Panc1 (cell line): ENCODE data around the gene NDUFAF4. TPM values are rescaled to one million over a fixed set of nuclear protein-coding genes. Genes with fewer than 3 reads are reported as not detected.

Experiments used
- ATAC-seq: fragments of 200-7000 bp; cut with Tn5 transposase; 2 replicates; pipeline ENCODE4 v1.9.1; 2020; ENCODE audit warnings: mild to moderate bottlenecking, moderate library complexity
- BruUV-seq: library from RNA; stranded (reverse); fragments of 400-500 nt; replicated peaks from 2 replicates; lab custom pipeline; 2021; lab: Mats Ljungman, UMichigan
- CTCF ChIA-PET: fragments of 300-600 bp; sonication (Branson Sonifier 250); formaldehyde crosslinking; loops from one replicate; lab custom pipeline; 2022; ENCODE audit warnings: antibody characterized with exemption; lab: Charles Lee
- POLR2A ChIA-PET: fragments of 300-600 bp; sonication (Branson Sonifier 250); formaldehyde crosslinking; loops from one replicate; lab custom pipeline; 2022; ENCODE audit warnings: antibody characterized with exemption; lab: Charles Lee
- DNase-seq: peaks from one replicate; pipeline ENCODE4 v3.0.0-alpha.2; 2010; ENCODE audit warnings: low read depth, low spot score
- H3K27ac ChIP-seq: 2 replicates; pipeline ENCODE4 v1.5.1; 2011; ENCODE audit warnings: mild to moderate bottlenecking, low read length, inconsistent platforms
- H3K27me3 ChIP-seq: fragments of 200-500 bp; sonication (Bioruptor generic); 2 replicates; pipeline ENCODE4 v1.6.0; 2014; ENCODE audit warnings: low read length, inconsistent platforms; ENCODE audit not compliant: control insufficient read depth, insufficient read depth
- H3K36me3 ChIP-seq: fragments of 200-500 bp; sonication (Bioruptor generic); 2 replicates; pipeline ENCODE4 v1.5.1; 2014; ENCODE audit warnings: inconsistent platforms, mild to moderate bottlenecking, low read length, moderate library complexity; ENCODE audit not compliant: control insufficient read depth, insufficient read depth
- H3K4me1 ChIP-seq: 2 replicates; pipeline ENCODE4 v1.5.1; 2011; ENCODE audit warnings: inconsistent platforms, mild to moderate bottlenecking, low read length, moderate library complexity; ENCODE audit not compliant: control insufficient read depth, insufficient read depth
- H3K4me3 ChIP-seq, 2 experiments: 2 replicates each; pipeline ENCODE4 v1.5.1; 2011 to 2012; ENCODE audit warnings: low read depth in 2 of 2, low read length in 2 of 2, mild to moderate bottlenecking in 2 of 2, inconsistent platforms in 1 of 2, moderate library complexity in 1 of 2
- H3K9me3 ChIP-seq: fragments of 200-500 bp; sonication (Bioruptor generic); 2 replicates; pipeline ENCODE4 v1.5.1; 2014; ENCODE audit warnings: low read depth, mild to moderate bottlenecking, inconsistent platforms, low read length, moderate library complexity; ENCODE audit not compliant: control insufficient read depth, insufficient read depth
- CTCF ChIP-seq: fragments of 450-650 bp; IDR thresholded peaks from 2 replicates; pipeline ENCODE4 v1.5.1; 2017; ENCODE audit warnings: mild to moderate bottlenecking
- POLR2AphosphoS5 ChIP-seq: IDR thresholded peaks from 2 replicates; pipeline ENCODE4 v1.6.1; 2012; ENCODE audit warnings: mild to moderate bottlenecking, low read depth, low read length, moderate library complexity
- REST ChIP-seq, 2 experiments: IDR thresholded peaks; 2 replicates each; pipeline ENCODE4 v1.6.1; 2011 to 2012; ENCODE audit warnings: low read depth in 2 of 2, control low read depth in 1 of 2, low read length in 1 of 2, mild to moderate bottlenecking in 1 of 2, moderate library complexity in 1 of 2; ENCODE audit not compliant: insufficient read depth in 1 of 2
- SIN3A ChIP-seq: IDR thresholded peaks from 2 replicates; pipeline ENCODE4 v1.6.1; 2012; ENCODE audit warnings: low read depth, mild to moderate bottlenecking, low read length, moderate library complexity, borderline replicate concordance; ENCODE audit not compliant: insufficient read depth
- TCF7L2 ChIP-seq: IDR thresholded peaks from 2 replicates; pipeline ENCODE4 v1.6.1; 2011; ENCODE audit warnings: mild to moderate bottlenecking, low read depth, low read length, inconsistent platforms
- in situ Hi-C: cut with HindIII; loops from 2 replicates; pipeline ENCODE4 v1.10.0; 2016; ENCODE audit warnings: low sequenced_read_pairs, low pct_unique_long_range_greater_than_20kb
- intact Hi-C: fragments of 100-400 bp; cut with micrococcal nuclease; formaldehyde crosslinking; loops from one replicate; pipeline ENCODE4 v1.10.0; 2022; ENCODE audit not compliant: unreplicated experiment
- total RNA-seq: library from RNA; stranded (reverse); gene quantifications from one replicate; pipeline ENCODE4 v1.2.1, GENCODE V29; 2021; ENCODE audit not compliant: unreplicated experiment

The NDUFAF4 gene
- total RNA-seq, 1 experiment from 2014 or later, result 42.0 TPM

GRCh38 chr6:96923871-96924493 lies 26.3 kb upstream of the NDUFAF4 start:
- CTCF ChIA-PET, result no interaction called here
- no peak for TF ChIP-seq SIN3A
- no peak for TF ChIP-seq REST (IDR thresholded peaks at IDR 0.05; ENCODE audit: insufficient read depth in 1 of 2, low read depth in 2 of 2, low read length in 1 of 2)
- no peak for TF ChIP-seq POLR2AphosphoS5
- TF ChIP-seq TCF7L2, result no peak
- TF ChIP-seq CTCF, result no peak
- BruUV-seq, result no TSS peak
- Histone ChIP-seq H3K9me3 (no peaks in the 10 kb centered on the region), H3K36me3 (no peaks in the 10 kb centered on the region), H3K4me3 (peak overlapping the region; percentile 53 to 60), H3K27ac (0 out of 2 replicates have a peak overlapping the region, but pooled peaks have one; percentile 34), H3K27me3 (peaks cover 42% of the 10 kb centered on the region), H3K4me1 (peaks cover 4% of the 10 kb centered on the region; the same call in 1 of the 2 replicates)
- intact Hi-C loops (no loop called here), in situ Hi-C loops (no loop called here)
- DNase-seq, result no peak
- peak; percentile 80 for ATAC-seq
- POLR2A ChIA-PET, result no interaction called here

GRCh38 chr6:96923400-96923799 lies 25.7 kb upstream of the NDUFAF4 start:
- ChIA-PET CTCF (no interaction called here), POLR2A (no interaction called here)
- DNase-seq (no peak), ATAC-seq (no peak)
- TF ChIP-seq REST (IDR thresholded peaks at IDR 0.05; ENCODE audit: insufficient read depth in 1 of 2, low read depth in 2 of 2, low read length in 1 of 2), result no peak
- no peak; the same call in 1 of the 2 replicates for TF ChIP-seq CTCF
- TF ChIP-seq TCF7L2, result no peak
- TF ChIP-seq POLR2AphosphoS5, result no peak
- no peak for TF ChIP-seq SIN3A
- Histone ChIP-seq H3K27ac (no peak overlapping the region), H3K4me3 (no peak overlapping the region; a peak in 1 of 4 replicates), H3K9me3 (no peaks in the 10 kb centered on the region), H3K36me3 (no peaks in the 10 kb centered on the region), H3K4me1 (peaks cover 4% of the 10 kb centered on the region; the same call in 1 of the 2 replicates), H3K27me3 (peaks cover 42% of the 10 kb centered on the region)
- no TSS peak for BruUV-seq
- intact Hi-C loops (no loop called here), in situ Hi-C loops (no loop called here)
